ENCODE data around the gene GTF2H1.

DNA sequence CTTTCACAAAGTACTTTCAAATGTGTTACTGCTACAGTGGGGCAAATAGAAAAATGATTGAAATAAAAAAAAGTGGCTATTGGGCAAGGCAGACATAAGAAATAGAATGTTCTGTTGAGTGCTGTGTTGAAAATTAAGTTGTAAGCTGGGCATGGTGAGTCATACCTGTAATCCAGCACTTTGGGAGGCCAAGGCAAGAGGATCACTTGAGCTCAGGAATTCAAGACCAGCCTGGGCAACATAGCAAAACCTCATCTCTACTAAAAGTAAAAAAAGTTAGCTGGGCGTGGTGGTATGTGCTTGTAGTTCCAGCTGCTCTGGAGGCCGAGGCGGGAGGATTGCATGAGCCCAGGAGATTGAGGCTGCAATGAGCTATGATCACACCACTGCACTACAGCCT is 45.1 kb downstream of the GTF2H1 start:
- TF ChIP-seq, protein P1, sequence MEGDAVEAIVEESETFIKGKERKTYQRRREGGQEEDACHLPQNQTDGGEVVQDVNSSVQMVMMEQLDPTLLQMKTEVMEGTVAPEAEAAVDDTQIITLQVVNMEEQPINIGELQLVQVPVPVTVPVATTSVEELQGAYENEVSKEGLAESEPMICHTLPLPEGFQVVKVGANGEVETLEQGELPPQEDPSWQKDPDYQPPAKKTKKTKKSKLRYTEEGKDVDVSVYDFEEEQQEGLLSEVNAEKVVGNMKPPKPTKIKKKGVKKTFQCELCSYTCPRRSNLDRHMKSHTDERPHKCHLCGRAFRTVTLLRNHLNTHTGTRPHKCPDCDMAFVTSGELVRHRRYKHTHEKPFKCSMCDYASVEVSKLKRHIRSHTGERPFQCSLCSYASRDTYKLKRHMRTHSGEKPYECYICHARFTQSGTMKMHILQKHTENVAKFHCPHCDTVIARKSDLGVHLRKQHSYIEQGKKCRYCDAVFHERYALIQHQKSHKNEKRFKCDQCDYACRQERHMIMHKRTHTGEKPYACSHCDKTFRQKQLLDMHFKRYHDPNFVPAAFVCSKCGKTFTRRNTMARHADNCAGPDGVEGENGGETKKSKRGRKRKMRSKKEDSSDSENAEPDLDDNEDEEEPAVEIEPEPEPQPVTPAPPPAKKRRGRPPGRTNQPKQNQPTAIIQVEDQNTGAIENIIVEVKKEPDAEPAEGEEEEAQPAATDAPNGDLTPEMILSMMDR (IDR thresholded peaks at IDR 0.05 in 8 of 11, conservative IDR thresholded peaks at IDR 0.05 in 3 of 11) = no peak
- TF ChIP-seq POLR2AphosphoS5 (IDR thresholded peaks at IDR 0.05) (no peak), POLR2A (IDR thresholded peaks at IDR 0.05) (no peak)
